Prostate gland (tissue), 2 donors: Measurements from ENCODE around the gene UGT2B11. TPM values are rescaled to one million over a fixed set of nuclear protein-coding genes. Genes with fewer than 3 reads are reported as not detected.
"Not testable (repeated sequence)": the region's sequence is repeated elsewhere in the genome, so short reads cannot be mapped to it uniquely, and the experiment has no call there.

ENCODE experiments used
- DNase-seq: peaks from one replicate; pipeline ENCODE4 v3.0.0-alpha.2; 2019; ENCODE audit warnings: low spot score
- H3K27ac ChIP-seq, 2 donors: fragments of 200-600 bp; sonication (generic); 2 replicates each; pipeline ENCODE4 v1.5.1; 2017 to 2019
- H3K27me3 ChIP-seq: fragments of 200-600 bp; sonication (generic); replicated peaks from 2 replicates; pipeline ENCODE4 v1.5.1; 2019; ENCODE audit not compliant: insufficient read depth
- H3K36me3 ChIP-seq, 2 donors: fragments of 200-600 bp; sonication (generic); 1 replicate in 1 of 2; 2 replicates in 1 of 2; pipeline versions ENCODE4 v1.5.1 to v1.8.1; 2017 to 2019
- H3K4me1 ChIP-seq: fragments of 200-600 bp; sonication (generic); replicated peaks from 2 replicates; pipeline ENCODE4 v1.5.1; 2019
- H3K4me3 ChIP-seq, 2 donors: fragments of 200-600 bp; sonication (generic); 2 replicates each; pipeline ENCODE4 v1.5.1; 2017 to 2019
- H3K9me3 ChIP-seq: fragments of 200-600 bp; sonication (generic); 2 replicates; pipeline ENCODE4 v1.5.1; 2017
- CTCF ChIP-seq, 4 experiments: fragments of 200-600 bp in 2 of 4; fragments of 450-650 bp in 2 of 4; sonication (generic) in 2 of 4; IDR thresholded peaks; 1 replicate in 3 of 4; 2 replicates in 1 of 4; pipeline ENCODE4 v1.5.1; 2016 to 2019; ENCODE audit warnings: antibody characterized with exemption in 4 of 4, mild to moderate bottlenecking in 2 of 4, moderate library complexity in 2 of 4
- POLR2A ChIP-seq: fragments of 450-650 bp; IDR thresholded peaks from one replicate; pipeline ENCODE4 v1.6.1; 2016; ENCODE audit warnings: antibody characterized with exemption, mild to moderate bottlenecking
- POLR2AphosphoS5 ChIP-seq: sonication (generic); formaldehyde crosslinking; IDR thresholded peaks from one replicate; pipeline ENCODE4 v1.6.1; 2017; ENCODE audit warnings: antibody characterized with exemption
- WGBS: methylation state at CpG from one replicate; pipeline ENCODE4 v1.1.5; 2018; 5-methylcytosine and 5-hydroxymethylcytosine counted together
- intact Hi-C: fragments of 100-400 bp; cut with DNase I; formaldehyde crosslinking; loops from one replicate; pipeline ENCODE4 v1.14.2; 2022
- total RNA-seq, 2 donors: library from RNA; depleted of rRNA; stranded (reverse); fragments of >200 nt; gene quantifications; one replicate each; pipeline ENCODE4 v1.1.0, GENCODE V29; 2016

The UGT2B11 gene
- total RNA-seq, 2 donors from 2014 or later, result not detected

- intact Hi-C loops, result no loop called here
- no peak overlapping the region for H3K4me3 ChIP-seq
- no peaks in the 10 kb centered on the region for H3K27me3 ChIP-seq
- no peak for DNase-seq
- no peak overlapping the region for H3K27ac ChIP-seq
- H3K9me3 ChIP-seq, result no peaks in the 10 kb centered on the region
- no peaks in the 10 kb centered on the region for H3K4me1 ChIP-seq
- TF ChIP-seq CTCF (IDR thresholded peaks at IDR 0.05) (no peak), POLR2A (no peak), POLR2AphosphoS5 (no peak)
- 89% methylated on average over 2 of the region's 2 CpGs for WGBS
- H3K36me3 ChIP-seq, result no peaks in the 10 kb centered on the region
These were observed 47.2 kb downstream of the UGT2B11 start for GRCh38 chr4:69167300-69167699.

DNA sequence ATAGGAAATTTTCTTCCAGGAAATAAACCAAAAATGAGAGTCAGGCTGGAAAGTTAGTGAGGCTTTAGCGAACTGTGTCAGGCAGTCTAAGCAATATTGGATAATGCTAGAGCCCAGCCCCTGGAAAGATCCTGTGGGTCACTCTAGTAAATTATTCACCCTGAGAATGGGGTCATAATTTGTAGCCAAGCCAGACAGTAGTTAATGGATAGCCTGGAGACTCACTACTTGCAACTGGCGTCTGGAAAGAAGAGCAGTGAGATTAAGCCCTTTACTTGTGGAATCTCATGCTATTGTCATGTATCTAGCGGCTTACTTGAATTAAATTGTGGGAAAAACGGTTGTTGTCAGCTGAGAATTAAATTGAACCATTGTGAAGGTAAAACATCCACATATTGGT, 48.2 kb downstream of the UGT2B11 start:
- H3K9me3 ChIP-seq, H3K4me3 ChIP-seq, intact Hi-C loops, H3K27me3 ChIP-seq, DNase-seq, H3K4me1 ChIP-seq, H3K27ac ChIP-seq, H3K36me3 ChIP-seq: not testable (repeated sequence)
- 91% methylated on average over 4 of the region's 4 CpGs for WGBS

DNA sequence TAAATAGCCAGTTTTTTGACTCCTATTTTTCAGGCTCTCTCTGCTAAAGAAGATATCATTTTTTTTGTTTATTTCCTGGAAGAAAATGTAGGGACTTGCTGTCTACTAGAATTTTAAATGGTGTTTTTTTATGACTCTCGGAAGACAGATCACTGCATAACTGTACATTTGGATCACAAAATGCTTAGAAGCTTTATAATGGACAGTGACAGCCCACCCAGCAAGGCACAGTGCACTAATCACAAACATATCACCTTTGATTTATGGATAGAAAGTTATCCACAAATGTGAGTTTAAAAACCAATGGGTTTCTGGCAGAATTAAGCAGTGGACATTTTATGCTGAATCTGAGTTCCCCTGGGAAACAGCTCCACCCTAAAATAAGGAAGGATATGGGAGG, 48.8 kb downstream of the UGT2B11 start:
- intact Hi-C loops, result not testable (repeated sequence)

GRCh38 chr4:69156913-69157312, 57.6 kb downstream of the UGT2B11 start:
- no peaks in the 10 kb centered on the region for H3K9me3 ChIP-seq
- H3K4me3 ChIP-seq, result no peak overlapping the region
- DNase-seq, result no peak
- no peaks in the 10 kb centered on the region for H3K36me3 ChIP-seq
- TF ChIP-seq CTCF (IDR thresholded peaks at IDR 0.05) (no peak), POLR2AphosphoS5 (no peak), POLR2A (no peak)
- intact Hi-C loops, result no loop called here
- no peaks in the 10 kb centered on the region for H3K4me1 ChIP-seq
- H3K27ac ChIP-seq, result no peak overlapping the region
- no peaks in the 10 kb centered on the region for H3K27me3 ChIP-seq
- 93% methylated on average over 2 of the region's 2 CpGs for WGBS

More for the DNA sequence above, 48.8 kb downstream of the UGT2B11 start:
- DNase-seq, H3K36me3 ChIP-seq, H3K4me1 ChIP-seq, H3K27ac ChIP-seq, H3K9me3 ChIP-seq, H3K4me3 ChIP-seq, H3K27me3 ChIP-seq: not testable (repeated sequence)
- 42% methylated on average over 1 of the region's 1 CpG for WGBS

DNA sequence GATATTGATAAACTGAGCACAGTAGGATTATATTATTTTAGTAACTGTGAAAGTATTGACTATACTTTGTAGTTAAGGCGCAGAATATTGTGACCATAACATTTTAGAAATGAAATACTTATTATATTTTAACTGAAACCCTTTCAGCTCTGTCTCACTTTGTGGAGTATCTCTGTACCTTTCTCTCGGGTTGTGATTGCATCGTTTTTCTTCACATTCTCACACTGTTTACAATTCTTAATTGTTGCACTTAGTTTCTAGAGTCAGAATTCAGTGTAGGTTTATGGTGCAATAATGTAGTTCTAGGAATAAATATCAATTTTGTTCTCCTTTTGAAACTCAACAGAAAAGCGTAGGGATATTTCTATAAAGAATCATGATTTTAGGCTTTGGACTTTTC, 60.5 kb downstream of the UGT2B11 start:
- Histone ChIP-seq H3K4me1 (no peaks in the 10 kb centered on the region), H3K9me3 (no peaks in the 10 kb centered on the region), H3K27me3 (no peaks in the 10 kb centered on the region), H3K4me3 (no peak overlapping the region), H3K27ac (no peak overlapping the region), H3K36me3 (no peaks in the 10 kb centered on the region)
- intact Hi-C loops, result no loop called here
- no peak for TF ChIP-seq CTCF (IDR thresholded peaks at IDR 0.05)
- TF ChIP-seq POLR2A, result no peak
- no peak for TF ChIP-seq POLR2AphosphoS5
- 80% methylated on average over 4 of the region's 4 CpGs for WGBS
- no peak for DNase-seq

Other genes with a start within 250 kb of the UGT2B11 start
- not detected for gene UGT2B7, start 118.3 kb downstream of the UGT2B11 start, total RNA-seq
- gene UGT2B28, start 65.7 kb upstream of the UGT2B11 start, total RNA-seq, result not detected